HT1080 (cell line): ENCODE results near the gene SLC5A5. TPM values are rescaled to one million over a fixed set of nuclear protein-coding genes. Genes with fewer than 3 reads are reported as not detected.
"Not testable (repeated sequence)": the region's sequence is repeated elsewhere in the genome, so short reads cannot be mapped to it uniquely, and the experiment has no call there.

ENCODE experiments used
- DNase-seq: peaks from one replicate; pipeline ENCODE4 v3.0.0-alpha.2; 2015; ENCODE audit warnings: low read depth
- total RNA-seq: library from RNA; depleted of rRNA; stranded (reverse); fragments of >200 nt; shearing (Covaris generic); gene quantifications from 2 replicates; pipeline ENCODE4 v1.2.3, GENCODE V29; 2014

Gene SLC5A5
- total RNA-seq, 1 experiment from 2014 or later, result not detected

DNA sequence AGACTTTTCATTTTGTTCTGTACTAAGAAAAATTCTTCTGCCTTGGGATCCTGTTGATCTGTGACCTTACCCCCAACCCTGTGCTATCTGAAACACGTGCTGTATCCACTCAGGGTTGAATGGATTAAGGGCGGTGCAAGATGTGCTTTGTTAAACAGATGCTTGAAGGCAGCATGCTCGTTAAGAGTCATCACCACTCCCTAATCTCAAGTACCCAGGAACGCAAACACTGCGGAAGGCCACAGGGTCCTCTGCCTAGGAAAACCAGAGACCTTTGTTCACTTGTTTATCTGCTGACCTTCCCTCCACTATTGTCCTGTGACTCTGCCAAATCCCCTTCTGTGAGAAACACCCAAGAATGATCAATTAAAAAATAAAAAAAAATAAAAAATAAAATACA, 47.4 kb downstream of the SLC5A5 start:
- not testable (repeated sequence) for DNase-seq

DNA sequence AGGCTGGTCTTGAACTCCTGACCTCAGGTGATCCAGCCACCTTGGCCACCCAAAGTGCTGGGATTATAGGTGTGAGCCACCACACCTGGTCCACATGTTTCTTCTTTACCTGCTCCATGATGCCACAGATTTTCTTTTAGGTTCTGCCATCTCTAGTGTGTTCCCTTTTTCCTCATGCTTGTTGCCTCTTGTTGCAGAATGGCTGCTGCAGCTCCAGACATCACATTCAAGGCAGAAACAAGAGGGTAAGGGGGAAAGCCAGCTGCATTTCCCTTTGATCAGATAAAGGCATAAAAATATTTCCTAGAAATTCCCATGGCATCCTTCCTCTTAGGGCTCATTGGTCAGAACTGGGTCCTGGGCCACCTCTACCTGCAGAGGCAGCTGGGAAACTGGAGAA, 48.8 kb downstream of the SLC5A5 start:
- no peak for DNase-seq

DNA sequence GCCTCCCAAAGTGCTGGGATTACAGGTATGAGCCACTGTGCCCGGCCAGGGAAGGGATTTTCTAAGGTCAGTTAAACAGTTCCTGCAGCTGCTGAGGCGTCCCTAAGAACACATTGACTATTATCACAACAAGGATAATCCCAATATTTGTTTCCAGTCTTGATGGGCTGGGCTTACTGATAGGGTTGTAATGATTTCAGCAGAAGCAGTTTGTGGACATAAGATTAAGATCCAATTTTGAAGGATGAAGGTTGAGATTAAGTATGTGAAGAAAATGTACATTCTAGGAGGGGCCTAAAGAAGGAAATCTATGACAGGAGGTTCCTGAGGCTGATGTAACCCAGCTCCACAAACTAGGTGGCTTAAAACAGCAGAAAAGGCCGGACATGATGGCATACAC, 50.4 kb downstream of the SLC5A5 start:
- no peak for DNase-seq

DNA sequence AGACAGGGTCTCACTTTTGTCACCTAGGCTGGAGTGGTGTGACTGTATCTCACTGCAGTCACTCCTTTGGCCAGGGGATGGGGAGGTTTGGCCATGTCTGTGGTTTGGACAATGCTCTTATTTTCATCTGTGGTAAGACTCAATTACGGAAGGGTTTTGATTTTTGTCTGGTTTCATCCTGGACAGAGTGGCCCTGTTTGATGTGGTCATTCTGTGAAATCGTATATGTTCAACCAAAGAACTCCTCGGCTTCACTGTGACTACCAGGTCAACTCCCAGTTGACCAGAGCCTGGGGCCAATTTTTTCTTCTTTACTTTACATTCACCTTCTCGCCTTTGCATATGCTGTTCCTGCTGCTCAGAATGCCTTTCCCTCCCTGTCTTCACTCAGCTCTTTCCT, 54.3 kb downstream of the SLC5A5 start:
- DNase-seq, result no peak

DNA sequence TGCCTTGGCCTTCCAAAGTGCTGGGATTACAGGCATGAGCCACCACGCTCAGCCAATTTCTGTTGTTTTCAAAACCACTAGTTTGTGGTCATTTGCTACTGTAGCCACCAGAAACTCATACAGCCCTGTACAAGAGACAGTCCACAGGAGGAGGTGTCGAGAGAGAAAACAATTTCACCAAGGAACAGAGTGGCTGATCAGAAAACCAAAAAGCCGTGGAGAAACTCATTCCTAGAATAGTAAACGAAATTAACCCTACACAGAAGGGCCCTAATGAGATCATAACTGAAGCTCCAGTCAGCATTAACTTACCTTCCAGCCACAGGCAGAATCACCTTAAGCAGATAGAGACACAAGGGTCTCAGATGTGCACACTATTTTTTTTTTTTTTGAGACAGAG, 57.3 kb downstream of the SLC5A5 start:
- DNase-seq, result no peak

DNA sequence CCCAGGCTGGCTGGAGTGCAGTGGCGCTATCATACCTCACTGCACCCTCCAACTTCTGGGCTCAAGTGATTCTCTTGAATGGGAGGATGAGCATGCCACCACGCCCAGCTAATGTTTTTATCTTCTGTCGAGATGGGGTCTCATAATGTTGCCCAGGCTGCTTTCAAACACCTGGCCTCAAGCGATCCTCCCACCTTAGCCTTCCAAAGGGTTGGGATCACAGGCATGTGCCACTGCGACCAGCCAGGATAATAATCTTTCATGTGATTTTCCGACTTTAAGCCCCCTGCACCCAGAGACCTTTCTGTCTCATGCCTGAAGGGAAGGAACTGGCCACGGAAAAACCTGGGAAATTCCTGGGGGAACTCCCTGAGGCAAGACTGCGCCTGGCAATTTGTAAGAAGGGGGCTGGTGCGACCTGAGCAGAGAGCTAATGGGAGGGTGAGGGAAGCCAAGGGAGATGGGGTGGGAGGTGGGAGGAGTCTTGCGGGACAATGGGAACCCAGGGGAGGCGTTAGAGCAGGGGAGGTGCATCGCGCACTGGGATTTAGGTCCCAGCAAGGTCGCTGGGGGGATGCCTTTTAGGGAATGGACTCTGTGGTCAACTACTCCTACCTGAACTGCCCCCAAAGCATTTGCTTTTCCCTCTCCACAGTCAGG, 59.9 kb downstream of the SLC5A5 start:
- DNase-seq, result no peak

DNA sequence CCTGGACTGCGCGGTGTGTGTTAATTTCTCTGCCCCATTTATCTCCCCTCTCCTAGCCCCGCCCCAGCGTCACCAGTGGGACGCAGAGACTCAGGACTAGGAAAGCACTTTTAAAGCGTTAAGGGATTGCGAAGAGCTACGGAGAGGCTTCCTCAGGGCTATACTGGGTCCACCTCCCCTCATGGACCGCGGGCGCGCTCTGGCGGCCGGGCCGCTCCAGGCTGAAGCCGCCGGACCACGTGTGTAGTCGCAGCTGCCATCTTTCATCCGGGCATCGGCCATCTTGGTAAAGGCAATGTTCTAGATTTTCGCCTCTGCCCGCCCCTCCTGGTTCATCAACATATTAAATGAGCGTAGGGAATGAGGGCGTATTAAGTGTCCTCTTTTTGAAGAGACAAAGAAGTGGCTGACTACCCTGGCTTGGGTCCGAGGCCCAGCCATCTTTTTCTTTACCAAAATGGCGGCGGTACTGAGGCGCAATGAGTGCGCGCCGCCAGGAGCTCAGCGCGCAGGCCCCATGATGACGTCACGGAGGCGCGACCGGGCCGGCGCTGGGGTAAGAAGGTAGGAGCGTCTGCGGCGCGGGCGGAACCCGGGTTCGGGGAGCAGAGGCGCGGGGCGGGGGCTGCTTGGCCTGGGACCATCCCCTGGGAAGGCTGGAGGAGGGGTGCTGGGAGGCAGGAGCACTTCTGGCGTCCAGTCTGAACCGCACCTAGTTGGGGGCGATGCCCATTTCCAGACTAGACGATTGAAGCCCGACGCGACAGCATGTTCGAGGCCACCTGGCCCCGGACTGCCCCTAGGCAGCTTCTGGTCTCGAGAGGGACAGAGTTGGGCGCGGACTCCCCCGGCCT, 61.0 kb downstream of the SLC5A5 start, which contains the start of gene CCDC124:
CCDC124 (plus strand) TSS at position 531 of the 854 bp plus-strand sequence. CDS start 3,406 bp downstream, outside the sequence.
- peak; percentile 89 for DNase-seq

DNA sequence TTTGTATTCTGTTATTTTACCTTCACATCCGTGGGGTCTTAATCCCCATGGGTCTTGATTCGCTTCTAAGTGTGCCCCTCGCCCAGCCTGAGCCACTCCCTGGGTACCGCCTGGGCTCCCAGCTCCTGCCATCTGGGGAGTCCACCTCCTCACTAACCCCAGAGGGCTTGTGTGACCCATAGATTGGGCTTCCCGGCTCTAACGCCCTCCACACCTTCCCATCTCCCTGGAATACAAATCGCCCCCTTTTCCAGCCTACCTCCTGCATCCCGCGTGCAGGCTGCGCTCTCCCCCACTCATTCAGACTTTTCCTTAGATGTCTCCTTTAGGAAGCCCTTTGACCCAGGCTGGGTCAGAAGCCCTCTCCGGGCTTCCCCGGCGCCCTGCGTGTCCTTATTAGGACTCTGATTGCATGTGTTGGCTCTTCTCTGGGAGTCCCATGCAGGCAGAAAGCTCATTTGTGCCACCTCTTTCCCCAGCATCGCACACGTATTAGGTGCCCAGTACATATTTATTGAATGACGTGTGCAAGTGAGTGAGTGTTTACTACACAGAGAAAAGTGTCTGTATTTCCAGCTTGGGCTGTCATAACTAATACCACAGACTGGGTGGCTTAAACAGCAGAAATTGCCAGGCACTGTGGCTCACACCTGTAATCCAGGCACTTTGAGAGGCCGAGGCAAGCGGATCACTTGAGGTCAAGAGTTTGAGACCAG, 61.8 kb downstream of the SLC5A5 start:
- DNase-seq, result peak; percentile 43

DNA sequence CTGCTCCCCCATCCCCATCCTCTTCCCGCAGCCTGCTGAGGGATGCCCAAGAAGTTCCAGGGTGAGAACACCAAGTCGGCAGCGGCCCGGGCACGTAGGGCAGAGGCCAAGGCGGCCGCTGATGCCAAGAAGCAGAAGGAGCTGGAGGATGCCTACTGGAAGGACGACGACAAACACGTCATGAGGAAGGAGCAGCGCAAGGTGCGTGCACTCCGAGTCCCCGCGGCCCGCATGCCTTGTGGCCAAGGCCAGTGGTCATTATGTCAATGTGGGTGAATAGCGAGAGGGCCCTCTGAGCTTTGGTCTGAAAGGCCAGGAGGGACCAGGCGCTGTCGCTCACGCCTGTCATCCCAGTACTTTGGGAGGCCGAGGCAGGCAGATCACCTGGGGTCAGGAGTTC, 64.6 kb downstream of the SLC5A5 start:
- no peak for DNase-seq

DNA sequence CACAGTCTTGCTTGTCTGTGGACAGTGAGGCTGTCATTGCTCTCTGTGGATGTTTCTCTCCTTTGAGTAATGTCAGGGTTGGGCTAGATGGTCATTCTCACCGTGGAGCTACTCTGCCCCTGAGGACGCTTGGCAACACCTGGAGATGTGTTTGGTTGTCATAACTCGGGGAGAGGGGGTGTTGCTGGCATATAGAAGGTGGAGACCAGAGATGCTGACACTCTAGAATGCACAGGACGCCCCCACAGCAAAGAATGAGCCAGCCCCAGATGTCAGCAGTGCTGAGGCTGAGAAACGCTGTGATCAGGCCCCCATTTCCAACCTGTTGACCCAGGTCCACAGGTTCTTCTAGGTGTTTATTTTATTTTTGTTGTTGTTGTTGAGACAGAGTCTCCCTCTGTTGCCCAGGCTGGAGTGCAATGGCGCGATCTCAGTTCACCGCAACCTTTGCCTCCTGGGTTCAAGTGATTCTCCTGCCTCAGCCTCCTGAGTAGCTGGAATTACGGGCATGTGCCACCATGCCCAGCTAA, 65.7 kb downstream of the SLC5A5 start:
- DNase-seq, result no peak

DNA sequence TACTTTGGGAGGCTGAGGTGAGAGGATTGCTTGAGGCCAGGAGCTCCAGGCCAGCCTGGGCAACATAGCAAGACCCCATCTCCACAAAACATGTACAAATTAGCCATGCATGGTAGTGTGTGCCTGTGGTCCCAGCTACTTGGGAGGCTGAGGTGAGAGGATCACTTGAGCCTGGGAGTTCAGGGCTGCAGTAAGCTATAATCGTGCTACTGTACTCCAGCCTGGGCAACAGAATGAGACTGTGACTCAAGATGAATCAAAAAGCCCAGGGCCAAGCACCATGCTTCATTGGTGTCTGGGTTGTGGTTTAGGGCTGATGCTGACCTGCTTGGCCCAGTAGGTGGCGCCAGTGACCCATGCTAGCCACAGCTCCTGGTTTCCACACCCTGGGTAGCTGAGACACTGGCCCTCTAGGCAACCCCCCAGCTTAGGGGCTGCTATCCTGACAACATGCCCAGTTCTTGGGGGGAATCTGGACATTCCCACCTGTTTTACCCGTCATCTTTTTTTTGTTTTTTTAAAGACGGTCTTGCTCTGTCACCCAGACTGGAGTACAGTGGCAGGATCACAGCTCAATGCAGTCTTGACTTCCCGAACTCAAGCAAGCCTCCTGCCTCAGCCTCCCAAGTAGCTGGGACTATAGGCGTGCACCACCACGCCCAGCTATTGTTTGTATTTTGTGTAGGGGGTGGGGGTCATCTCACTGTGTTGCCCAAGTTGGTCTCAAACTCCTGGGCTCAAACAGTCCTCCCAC, 66.5 kb downstream of the SLC5A5 start:
- DNase-seq, result peak; percentile 92

DNA sequence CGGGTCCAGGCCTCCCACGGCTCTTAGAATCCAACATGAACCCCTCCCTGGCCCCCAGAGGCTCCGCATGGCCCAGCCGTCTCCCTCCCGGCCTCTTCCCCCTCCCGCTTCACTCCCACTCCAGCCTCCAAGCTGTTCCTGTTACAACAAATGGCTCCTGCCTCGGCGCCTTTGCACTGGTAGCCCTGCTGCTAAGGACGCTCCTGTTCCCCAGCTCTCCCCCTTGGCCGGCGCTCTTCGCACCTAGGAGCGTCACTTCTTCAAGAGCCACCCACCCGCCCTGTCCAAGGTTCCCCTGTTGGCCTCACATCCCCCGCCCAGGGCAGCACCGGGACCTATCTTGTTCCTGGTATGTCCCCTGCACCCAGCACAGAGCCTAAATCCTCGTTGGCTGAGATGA, 70.4 kb downstream of the SLC5A5 start:
- DNase-seq, result no peak

DNA sequence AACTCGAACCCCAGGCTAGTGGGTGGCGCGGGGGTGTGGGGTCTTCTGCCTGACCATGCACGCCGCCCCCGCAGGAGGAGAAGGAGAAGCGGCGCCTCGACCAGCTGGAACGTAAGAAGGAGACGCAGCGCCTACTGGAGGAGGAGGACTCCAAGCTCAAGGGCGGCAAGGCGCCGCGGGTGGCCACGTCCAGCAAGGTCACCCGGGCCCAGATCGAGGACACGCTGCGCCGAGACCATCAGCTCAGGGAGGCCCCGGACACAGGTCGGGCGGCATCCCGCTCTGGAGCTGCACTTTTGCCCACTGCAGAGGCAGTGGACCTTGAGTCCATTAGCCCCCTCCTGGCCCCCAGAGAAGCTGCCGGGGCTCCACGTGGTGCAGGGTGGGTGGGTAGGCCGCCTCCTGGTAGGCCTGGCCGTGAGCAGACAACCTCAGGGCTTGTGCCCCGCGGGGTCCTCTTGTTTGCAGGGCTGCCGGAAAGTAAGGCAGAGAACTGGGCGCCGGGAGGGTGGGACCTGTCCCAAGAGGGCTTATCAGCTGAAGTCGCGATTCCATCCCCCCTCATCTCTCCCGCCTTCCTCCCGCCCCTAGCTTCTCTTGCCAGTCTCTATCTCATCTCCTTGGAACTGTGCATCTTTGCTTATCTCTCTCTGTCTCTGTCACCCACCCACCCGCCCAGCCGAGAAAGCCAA, 71.0 kb downstream of the SLC5A5 start:
- no peak for DNase-seq

DNA sequence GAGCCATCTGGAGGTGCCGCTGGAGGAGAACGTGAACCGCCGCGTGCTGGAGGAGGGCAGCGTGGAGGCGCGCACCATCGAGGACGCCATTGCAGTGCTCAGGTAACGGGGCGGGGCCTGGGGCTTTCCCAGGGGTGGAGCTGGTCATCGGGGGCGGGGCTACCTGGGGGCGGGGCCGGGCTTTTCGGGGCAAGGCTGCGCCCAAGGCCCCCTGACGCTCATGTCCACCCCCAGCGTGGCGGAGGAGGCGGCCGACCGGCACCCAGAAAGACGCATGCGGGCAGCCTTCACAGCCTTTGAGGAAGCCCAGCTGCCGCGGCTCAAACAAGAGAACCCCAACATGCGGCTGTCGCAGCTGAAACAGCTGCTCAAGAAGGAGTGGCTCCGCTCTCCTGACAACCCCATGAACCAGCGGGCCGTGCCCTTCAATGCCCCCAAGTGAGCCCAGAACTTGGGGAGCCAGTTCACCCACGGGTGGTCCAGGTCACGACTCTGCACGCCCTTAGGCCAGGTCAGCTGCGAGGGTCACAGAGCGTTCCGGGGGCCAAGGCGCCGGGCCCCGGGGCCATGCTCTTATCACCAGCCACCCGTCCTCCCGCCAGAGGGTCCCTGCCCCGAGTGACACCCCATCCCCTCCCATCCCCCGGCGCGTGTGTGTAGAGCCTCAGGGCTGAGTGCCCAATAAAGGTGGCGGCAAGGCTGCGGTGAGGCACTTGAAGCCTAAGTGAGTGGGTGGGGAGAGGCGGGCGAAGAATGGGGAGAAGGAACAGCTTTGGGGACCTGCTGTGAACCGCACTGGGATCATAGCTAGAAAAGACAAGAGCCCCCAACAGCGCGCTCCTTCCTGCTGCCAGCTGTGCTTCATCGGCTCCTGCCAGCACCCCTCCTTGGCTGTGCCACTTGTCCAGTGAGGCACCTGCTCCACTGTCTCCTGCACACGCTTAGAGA, 71.8 kb downstream of the SLC5A5 start:
- DNase-seq, result no peak

DNA sequence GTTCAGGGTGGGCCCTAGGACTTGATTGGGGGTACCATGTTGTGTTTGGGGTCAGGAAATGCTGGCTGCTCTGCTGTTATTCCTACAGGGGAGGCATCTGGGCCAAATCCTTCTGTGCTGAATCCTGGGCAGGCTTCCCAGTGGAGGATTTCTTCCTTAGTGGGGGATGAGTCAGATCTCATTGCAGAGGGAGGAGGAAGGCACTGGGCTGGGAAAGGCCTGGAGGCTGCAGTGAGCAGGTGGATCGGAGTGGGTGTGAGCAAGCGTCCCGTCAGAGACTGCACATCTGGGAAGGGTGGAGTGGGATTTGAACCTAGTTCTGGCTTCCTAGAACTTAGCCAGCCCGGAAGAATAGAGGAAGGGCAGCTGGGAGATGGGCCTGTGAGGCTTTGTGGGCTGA, 72.6 kb downstream of the SLC5A5 start:
- peak; percentile 65 for DNase-seq
